Gastrocnemius medialis (tissue), 4 donors: ENCODE data around the gene NIPBL. TPM values are rescaled to one million over a fixed set of nuclear protein-coding genes. Genes with fewer than 3 reads are reported as not detected.

Source experiments
- ATAC-seq, 2 donors: fragments of 150-250 bp; one replicate each; pipeline ENCODE4 v1.9.1; 2016
- DNase-seq, 2 donors: peaks; one replicate each; pipeline ENCODE4 v3.0.0-alpha.2; 2019
- H3K27ac ChIP-seq, 4 donors: fragments of 200-600 bp; sonication (generic); 1 replicate in 1 of 4; 2 replicates in 3 of 4; pipeline ENCODE4 v1.5.1; 2016 to 2018; ENCODE audit warnings: mild to moderate bottlenecking in 2 of 4, moderate library complexity in 1 of 4
- H3K27me3 ChIP-seq, 3 donors: fragments of 200-600 bp; sonication (generic) in 2 of 3; 1 replicate in 1 of 3; 2 replicates in 2 of 3; pipeline versions ENCODE4 v1.5.1 to v1.6.0; 2016 to 2019; ENCODE audit warnings: mild to moderate bottlenecking in 1 of 3, moderate library complexity in 1 of 3
- H3K36me3 ChIP-seq, 2 donors: fragments of 200-600 bp; sonication (generic) in 1 of 2; one replicate each; pipeline ENCODE4 v1.5.1; 2017 to 2018
- H3K4me1 ChIP-seq, 2 donors: fragments of 200-600 bp; sonication (generic) in 1 of 2; one replicate each; pipeline ENCODE4 v1.5.1; 2016 to 2017; ENCODE audit warnings: mild to moderate bottlenecking in 2 of 2
- H3K4me3 ChIP-seq, 4 donors: fragments of 200-600 bp; sonication (generic) in 3 of 4; 1 replicate in 1 of 4; 2 replicates in 3 of 4; pipeline ENCODE4 v1.5.1; 2016 to 2019; ENCODE audit warnings: mild to moderate bottlenecking in 2 of 4
- H3K9me3 ChIP-seq, 3 donors: fragments of 200-600 bp; sonication (generic) in 2 of 3; 1 replicate in 1 of 3; 2 replicates in 2 of 3; pipeline ENCODE4 v1.5.1; 2016 to 2019
- POLR2A ChIP-seq, 2 donors: fragments of 450-650 bp; IDR thresholded peaks; one replicate each; pipeline ENCODE4 v1.6.1; 2017; ENCODE audit warnings: antibody characterized with exemption in 2 of 2, mild to moderate bottlenecking in 2 of 2, moderate library complexity in 2 of 2
- in situ Hi-C, 4 donors: fragments of 200-750 bp; cut with MboI; loops; one replicate each; pipeline versions ENCODE4 v1.15.0 to v1.8.0; 2017; ENCODE audit warnings: low sequenced_read_pairs in 4 of 4
- intact Hi-C: fragments of 100-400 bp; cut with DNase I; formaldehyde crosslinking; loops from one replicate; pipeline ENCODE4 v1.15.1; 2023; ENCODE audit warnings: low total_unique reads
- total RNA-seq, 4 donors: library from RNA; depleted of rRNA; stranded (reverse); fragments of >200 nt; gene quantifications; one replicate each; pipeline versions ENCODE4 v1.1.0 to v1.2.3, GENCODE V29; 2016
- TF ChIP-seq, protein P1 (sequence below), 5 experiments: fragments of 450-650 bp in 3 of 5; fragments of 200-600 bp in 2 of 5; sonication (generic) in 2 of 5; IDR thresholded peaks in 4 of 5; conservative IDR thresholded peaks in 1 of 5; 1 replicate in 4 of 5; 2 replicates in 1 of 5; pipeline ENCODE4 v1.5.1; 2016 to 2019; ENCODE audit warnings: antibody characterized with exemption in 5 of 5, mild to moderate bottlenecking in 3 of 5, moderate library complexity in 3 of 5

The NIPBL gene
- total RNA-seq, 4 donors from 2014 or later: 15.0 to 49.6 (median 32.7) TPM

DNA sequence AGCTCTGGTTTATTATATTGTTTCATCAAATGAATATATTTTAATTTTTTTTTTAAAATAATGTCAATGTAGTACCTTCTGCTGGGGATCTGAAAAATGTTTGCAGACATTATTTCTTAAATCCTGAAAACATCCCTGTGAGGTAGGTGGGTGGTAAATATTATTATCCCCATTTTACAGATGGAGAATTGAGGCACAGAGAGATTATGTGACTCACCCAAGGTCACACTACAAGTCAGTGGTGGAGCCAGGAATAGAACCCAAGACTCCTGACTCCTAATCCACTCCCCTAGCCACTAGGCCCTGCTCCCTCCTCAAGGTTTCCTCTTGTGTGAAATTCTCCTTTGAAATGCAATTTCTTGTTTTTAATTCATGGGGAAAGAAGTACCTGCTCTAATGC, 171.4 kb downstream of the NIPBL start:
- H3K4me3 ChIP-seq: no peak overlapping the region
- ATAC-seq: no peak
- no peak for DNase-seq
- no peaks in the 10 kb centered on the region for H3K9me3 ChIP-seq
- H3K27ac ChIP-seq: no peak overlapping the region
- intact Hi-C loops (no loop called here), in situ Hi-C loops (loop anchor here in 3 of 4 donors (25.0 kb wide), 2 partner anchors 264 to 1914 kb away; no protein-coding TSS in a partner anchor)
- H3K27me3 ChIP-seq: no peaks in the 10 kb centered on the region
- H3K4me1 ChIP-seq: no peaks in the 10 kb centered on the region
- TF ChIP-seq, protein P1, sequence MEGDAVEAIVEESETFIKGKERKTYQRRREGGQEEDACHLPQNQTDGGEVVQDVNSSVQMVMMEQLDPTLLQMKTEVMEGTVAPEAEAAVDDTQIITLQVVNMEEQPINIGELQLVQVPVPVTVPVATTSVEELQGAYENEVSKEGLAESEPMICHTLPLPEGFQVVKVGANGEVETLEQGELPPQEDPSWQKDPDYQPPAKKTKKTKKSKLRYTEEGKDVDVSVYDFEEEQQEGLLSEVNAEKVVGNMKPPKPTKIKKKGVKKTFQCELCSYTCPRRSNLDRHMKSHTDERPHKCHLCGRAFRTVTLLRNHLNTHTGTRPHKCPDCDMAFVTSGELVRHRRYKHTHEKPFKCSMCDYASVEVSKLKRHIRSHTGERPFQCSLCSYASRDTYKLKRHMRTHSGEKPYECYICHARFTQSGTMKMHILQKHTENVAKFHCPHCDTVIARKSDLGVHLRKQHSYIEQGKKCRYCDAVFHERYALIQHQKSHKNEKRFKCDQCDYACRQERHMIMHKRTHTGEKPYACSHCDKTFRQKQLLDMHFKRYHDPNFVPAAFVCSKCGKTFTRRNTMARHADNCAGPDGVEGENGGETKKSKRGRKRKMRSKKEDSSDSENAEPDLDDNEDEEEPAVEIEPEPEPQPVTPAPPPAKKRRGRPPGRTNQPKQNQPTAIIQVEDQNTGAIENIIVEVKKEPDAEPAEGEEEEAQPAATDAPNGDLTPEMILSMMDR (IDR thresholded peaks at IDR 0.05 in 4 of 5, conservative IDR thresholded peaks at IDR 0.05 in 1 of 5): no peak
- no peak for TF ChIP-seq POLR2A (IDR thresholded peaks at IDR 0.05)
- peaks cover 12 to 85% of the 10 kb centered on the region in 2 donors for H3K36me3 ChIP-seq

DNA sequence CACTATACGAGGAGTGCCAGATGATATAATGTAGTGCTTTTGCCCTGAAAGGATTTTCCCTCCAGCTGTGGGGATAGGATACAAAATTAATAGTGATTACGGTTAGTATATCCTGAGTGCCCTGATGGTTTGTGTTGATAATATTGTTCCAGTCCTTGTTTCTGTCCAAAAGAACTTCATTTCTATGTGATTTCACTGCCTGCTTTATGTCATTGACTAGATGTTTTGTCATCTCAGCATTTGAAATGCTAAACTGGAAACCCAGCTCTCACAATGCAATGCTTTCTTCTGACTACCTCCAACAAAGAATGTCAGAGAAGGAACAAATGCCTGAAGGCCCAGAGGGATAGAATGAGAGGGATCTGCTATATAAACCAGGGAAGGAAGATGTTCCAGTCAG, 177.8 kb downstream of the NIPBL start:
- ATAC-seq (no peak), DNase-seq (no peak)
- Histone ChIP-seq H3K4me1 (no peaks in the 10 kb centered on the region), H3K36me3 (peaks cover 12 to 67% of the 10 kb centered on the region in 2 donors), H3K9me3 (no peaks in the 10 kb centered on the region), H3K4me3 (no peak overlapping the region), H3K27ac (no peak overlapping the region), H3K27me3 (no peaks in the 10 kb centered on the region)
- no peak for TF ChIP-seq POLR2A (IDR thresholded peaks at IDR 0.05)
- TF ChIP-seq, protein P1 (IDR thresholded peaks at IDR 0.05 in 4 of 5, conservative IDR thresholded peaks at IDR 0.05 in 1 of 5): no peak
- intact Hi-C loops (no loop called here), in situ Hi-C loops (no loop called here)

DNA sequence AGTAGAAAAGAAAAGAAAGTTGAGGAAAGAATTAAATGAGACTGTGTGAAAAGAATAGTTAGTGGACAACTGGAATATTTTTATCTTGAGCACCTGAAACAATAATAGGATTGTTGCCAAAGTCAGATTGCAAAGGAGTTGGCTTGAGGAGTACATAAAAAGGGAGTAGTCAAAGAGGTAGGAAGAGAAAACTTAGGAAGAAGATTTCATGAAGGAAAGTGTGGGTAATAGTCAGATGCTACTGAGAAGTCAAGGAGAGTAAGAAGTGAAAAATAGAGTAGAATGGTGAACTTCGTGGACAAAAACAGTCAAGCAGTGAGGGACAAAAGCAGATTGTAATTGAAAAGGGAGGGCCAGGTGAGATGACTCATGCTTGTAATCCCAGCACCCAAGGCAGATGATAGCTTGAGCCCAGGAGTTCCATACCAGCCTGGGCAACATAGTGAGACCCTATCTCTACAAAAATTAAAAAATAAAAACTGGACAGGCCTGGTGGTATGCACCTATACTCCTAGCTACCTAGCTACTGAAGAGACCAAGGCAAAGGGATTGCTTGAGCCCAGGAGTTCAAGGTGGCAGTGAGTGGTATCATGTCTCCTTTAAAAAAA, 178.9 kb downstream of the NIPBL start:
- no peak for TF ChIP-seq POLR2A (IDR thresholded peaks at IDR 0.05)
- TF ChIP-seq, protein P1 (IDR thresholded peaks at IDR 0.05 in 4 of 5, conservative IDR thresholded peaks at IDR 0.05 in 1 of 5): no peak
- ATAC-seq: no peak
- DNase-seq: no peak
- no peaks in the 10 kb centered on the region for H3K4me1 ChIP-seq
- no peak overlapping the region for H3K4me3 ChIP-seq
- intact Hi-C loops: no loop called here
- in situ Hi-C loops: no loop called here
- H3K36me3 ChIP-seq: peaks cover 8 to 68% of the 10 kb centered on the region in 2 donors
- H3K9me3 ChIP-seq: no peaks in the 10 kb centered on the region
- H3K27me3 ChIP-seq: no peaks in the 10 kb centered on the region
- H3K27ac ChIP-seq: no peak overlapping the region

DNA sequence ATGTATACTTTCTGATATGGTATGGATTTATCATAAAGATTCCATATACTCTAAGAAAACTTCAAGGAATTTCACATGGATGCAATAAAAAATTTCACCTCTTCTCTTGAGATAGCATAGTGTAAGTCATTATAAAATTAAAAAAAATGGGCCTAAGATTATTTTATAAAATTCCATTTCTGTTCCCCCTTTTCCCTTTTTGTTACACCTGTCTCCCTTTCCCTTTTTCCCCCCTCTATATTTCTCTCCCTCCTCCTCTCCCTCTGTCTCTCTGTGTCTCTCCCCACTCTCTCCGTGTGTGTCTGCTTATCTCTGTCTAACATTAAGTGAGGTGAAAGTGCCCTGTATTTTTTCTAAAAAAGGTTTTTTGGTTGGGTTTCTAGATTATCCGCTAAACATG, 180.2 kb downstream of the NIPBL start:
- H3K4me3 ChIP-seq: no peak overlapping the region
- H3K27ac ChIP-seq: no peak overlapping the region
- ATAC-seq: no peak
- H3K4me1 ChIP-seq: no peaks in the 10 kb centered on the region
- TF ChIP-seq POLR2A (IDR thresholded peaks at IDR 0.05): no peak
- TF ChIP-seq, protein P1 (IDR thresholded peaks at IDR 0.05 in 4 of 5, conservative IDR thresholded peaks at IDR 0.05 in 1 of 5): no peak
- H3K36me3 ChIP-seq: peaks cover 8 to 72% of the 10 kb centered on the region in 2 donors
- intact Hi-C loops (no loop called here), in situ Hi-C loops (no loop called here)
- DNase-seq: no peak
- no peaks in the 10 kb centered on the region for H3K9me3 ChIP-seq
- no peaks in the 10 kb centered on the region for H3K27me3 ChIP-seq

DNA sequence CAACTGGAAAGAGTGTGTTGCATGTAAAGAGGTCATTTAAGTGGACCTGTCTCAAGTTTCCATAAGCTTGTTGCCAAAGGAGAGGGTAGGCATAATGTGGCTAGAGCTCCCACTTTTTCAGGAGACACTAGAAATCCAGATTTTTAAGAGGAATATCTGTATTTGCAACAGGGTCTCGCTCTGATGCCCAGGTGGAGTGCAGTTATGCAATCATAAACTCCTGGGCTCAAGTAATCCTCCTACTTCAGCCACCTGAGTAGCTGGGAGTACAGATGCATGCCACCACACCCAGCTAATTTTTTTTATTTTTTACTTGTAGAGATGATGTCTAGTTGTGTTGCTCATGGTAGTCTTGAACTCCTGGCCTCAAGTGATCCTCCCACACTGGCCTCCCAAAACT, 183.5 kb downstream of the NIPBL start:
- ATAC-seq: no peak
- H3K36me3 ChIP-seq: peaks cover 0 to 83% of the 10 kb centered on the region in 2 donors

More for the DNA sequence above, 183.5 kb downstream of the NIPBL start:
- DNase-seq: no peak
- Histone ChIP-seq H3K4me3 (no peak overlapping the region), H3K9me3 (no peaks in the 10 kb centered on the region), H3K27ac (no peak overlapping the region), H3K4me1 (no peaks in the 10 kb centered on the region), H3K27me3 (no peaks in the 10 kb centered on the region)
- in situ Hi-C loops: no loop called here
- intact Hi-C loops: no loop called here
- TF ChIP-seq, protein P1 (IDR thresholded peaks at IDR 0.05 in 4 of 5, conservative IDR thresholded peaks at IDR 0.05 in 1 of 5): no peak
- no peak for TF ChIP-seq POLR2A (IDR thresholded peaks at IDR 0.05)
